GM18867 (cell line): Measurements from ENCODE around the gene BABAM2.
"Not testable (repeated sequence)": the region's sequence is repeated elsewhere in the genome, so short reads cannot be mapped to it uniquely, and the experiment has no call there.

Experiments
- ATAC-seq: cut with Tn5 transposase; IDR thresholded peaks from one replicate; pipeline ENCODE4 v1.9.1; 2021; ENCODE audit warnings: mild to moderate bottlenecking, moderate library complexity; ENCODE audit not compliant: unreplicated experiment

The BABAM2 gene

DNA sequence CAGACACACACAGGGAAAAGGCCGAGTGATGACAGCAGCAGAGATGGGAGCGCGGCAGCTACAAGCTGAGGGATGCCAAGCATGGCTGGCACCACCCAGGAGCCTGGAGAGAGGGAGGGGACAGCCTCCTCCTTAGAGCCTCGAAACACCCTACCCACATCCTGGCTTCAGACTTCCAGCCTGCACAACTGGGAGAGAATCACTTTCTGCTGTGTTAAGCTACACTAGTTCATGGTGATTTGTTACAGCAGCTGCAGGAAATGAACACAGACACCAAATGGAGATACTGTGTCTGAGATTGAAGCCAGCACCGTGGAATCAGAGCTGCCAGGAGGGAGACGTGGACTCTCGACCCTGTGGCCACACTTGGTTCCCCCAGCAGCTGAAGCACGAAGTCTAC, 474.6 kb downstream of the BABAM2 start:
- ATAC-seq, result no peak

DNA sequence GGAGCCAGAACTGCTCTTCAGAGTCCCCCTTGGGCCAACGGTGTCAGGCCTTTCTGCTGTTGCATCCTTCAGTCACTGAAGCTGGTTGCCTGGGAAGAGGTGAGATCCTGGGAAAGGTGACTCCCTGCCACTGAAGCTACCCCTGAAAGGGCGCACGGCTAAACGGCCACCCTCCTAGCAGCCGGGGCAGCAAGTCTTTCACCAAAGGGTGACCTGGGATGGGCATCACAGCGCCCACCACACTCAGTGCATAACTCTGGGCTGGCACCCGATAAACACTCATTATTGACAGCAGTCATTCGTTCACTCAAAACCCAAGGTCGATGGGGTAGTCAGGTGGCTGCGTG, 475.6 kb downstream of the BABAM2 start:
- no peak for ATAC-seq

GRCh38 chr2:28366496-28367282, 476.2 kb downstream of the BABAM2 start:
- ATAC-seq, result no peak

GRCh38 chr2:28367667-28368356, 477.3 kb downstream of the BABAM2 start:
- no peak for ATAC-seq

DNA sequence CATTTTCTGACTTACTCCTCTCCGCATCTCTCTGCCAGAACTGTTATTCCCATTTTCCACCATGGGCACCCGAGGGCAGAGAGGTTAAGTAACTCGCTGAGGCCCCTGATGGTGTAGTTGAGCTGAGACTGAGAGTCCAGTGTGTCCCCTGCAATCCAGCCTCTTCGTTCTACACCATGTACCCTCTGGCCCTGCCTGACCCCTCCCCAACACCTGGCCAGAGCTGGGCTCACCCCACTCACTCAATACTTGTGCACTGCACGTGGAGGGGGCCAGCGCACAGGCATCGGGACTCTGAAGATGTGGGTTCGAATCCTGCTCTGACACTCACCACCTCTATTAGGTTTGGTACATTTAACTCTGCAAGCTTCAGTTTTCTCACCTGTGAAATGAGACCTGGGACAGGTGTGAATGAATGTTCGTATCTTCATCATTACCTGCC, 477.8 kb downstream of the BABAM2 start:
- no peak for ATAC-seq

- ATAC-seq, result no peak
Measured at GRCh38 chr2:28369358-28369757, 478.8 kb downstream of the BABAM2 start.

- no peak for ATAC-seq
Measured at GRCh38 chr2:28370354-28370753, 479.8 kb downstream of the BABAM2 start.

GRCh38 chr2:28371728-28372127, 481.2 kb downstream of the BABAM2 start:
- ATAC-seq, result not testable (repeated sequence)

DNA sequence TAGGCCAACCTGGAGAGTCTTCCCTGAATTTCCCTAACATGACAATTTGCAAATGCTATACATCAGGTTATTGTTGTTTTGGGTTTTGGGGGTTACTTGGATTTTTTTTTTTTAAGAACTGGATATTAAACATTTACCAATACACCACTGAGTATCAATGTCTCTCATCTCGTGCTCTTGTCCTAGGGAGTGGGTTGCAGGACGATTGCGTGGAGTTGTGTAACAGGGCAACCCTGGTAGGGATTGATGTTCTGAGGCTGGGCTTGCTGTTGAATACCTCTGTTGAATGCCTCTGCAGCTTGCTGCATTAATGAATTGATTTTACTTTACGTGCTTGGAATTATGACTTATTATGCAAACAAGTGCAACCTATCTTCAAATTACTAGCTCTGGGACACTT, 483.3 kb downstream of the BABAM2 start:
- ATAC-seq, result no peak

DNA sequence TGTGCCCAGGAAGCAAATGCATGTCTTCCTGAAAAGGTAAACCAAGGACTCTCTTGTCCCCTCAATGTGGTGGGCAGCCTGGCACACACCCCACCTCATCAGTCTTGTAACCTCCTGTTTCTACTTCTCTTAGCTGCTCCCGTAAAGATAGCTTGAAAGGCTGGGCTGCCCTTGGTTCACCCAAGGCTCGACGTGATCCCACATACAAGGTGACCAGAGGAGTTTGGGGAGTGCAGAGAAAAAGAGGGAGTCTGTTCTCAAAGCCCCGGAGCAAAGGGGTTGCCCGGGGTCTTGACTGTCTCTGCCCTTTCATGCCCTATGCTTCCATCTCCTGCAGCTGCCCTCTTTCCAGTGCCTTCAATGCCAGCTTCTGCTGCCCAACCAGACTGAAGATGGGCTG, 483.8 kb downstream of the BABAM2 start:
- no peak for ATAC-seq

GRCh38 chr2:28375236-28375635, 484.7 kb downstream of the BABAM2 start:
- no peak for ATAC-seq

DNA sequence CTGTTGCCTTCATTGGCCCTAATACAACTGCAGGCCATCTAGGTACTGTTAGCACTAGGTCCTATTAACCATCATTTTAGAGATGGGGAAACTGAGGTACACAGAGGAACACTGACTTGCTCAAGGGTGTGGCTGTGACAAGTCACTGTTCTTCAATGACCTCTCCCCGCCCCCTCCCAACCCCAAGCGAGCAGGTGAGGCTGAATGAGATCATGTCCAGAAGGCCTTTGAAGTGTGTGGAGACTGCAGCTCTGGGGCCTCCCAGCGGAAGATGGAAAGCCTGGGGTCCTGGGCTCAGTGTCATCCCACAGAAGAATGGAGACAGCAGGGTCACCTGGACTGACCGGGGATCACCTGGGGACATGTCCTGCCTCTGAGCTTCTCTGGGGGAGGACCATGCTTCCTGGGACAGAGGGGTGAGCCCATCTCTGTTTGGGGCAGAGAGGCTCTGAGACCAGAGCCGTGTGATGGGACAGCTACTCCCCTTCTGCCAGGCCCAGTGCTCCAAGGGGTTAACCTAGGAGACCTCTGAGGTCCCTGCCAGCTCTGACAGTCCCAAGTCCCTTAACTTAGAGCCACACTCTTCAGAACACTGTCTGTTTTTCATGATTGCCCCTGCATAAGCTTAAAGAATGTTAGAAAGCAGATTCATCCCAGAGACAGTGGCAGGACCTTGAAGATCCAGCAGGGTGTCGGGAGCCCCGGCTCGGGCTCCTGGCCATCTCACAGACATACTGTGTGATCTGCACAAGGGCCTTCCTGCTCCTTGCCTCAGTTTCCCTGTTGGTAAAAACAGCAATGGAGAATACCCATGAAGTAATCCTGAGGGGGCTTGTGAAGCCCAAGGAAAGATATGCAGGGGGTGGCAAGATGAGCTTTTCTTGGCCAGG, 485.5 kb downstream of the BABAM2 start:
- no peak for ATAC-seq

- ATAC-seq, result no peak
Measured at GRCh38 chr2:28377195-28377816, 486.8 kb downstream of the BABAM2 start.

DNA sequence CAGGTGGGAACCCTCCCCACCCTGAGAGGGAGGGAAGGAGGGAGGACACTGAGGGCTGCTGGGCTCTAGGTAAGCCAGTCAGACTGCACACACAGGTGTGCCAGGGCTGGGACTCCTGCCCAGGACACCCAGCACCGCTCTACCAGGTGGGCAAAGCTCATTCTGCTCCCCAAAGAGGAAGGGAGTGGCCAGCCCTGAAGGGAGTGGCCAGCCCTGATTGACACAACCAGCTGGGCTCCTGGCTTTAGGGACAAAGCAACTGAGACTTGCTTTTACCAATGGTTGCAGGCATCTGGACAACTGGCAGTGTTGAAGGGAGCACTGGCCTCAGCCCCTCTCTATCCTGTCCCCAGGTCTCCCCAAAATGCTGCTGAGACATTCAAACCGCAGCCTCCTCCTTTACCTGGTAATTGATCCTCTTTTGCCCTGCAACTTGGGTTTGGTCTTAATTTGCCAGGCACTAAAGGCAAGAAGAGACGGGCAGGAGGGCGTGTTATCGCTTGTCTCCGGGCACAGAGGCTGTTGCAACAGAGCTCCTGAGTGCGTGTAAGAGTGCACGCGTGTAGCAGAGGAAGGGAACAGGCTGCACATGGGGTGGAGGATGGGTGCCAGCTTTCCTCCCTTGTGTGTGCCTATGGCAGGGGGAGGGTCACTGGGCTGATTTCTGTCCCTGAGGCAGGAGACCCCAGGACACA, 487.6 kb downstream of the BABAM2 start:
- no peak for ATAC-seq

DNA sequence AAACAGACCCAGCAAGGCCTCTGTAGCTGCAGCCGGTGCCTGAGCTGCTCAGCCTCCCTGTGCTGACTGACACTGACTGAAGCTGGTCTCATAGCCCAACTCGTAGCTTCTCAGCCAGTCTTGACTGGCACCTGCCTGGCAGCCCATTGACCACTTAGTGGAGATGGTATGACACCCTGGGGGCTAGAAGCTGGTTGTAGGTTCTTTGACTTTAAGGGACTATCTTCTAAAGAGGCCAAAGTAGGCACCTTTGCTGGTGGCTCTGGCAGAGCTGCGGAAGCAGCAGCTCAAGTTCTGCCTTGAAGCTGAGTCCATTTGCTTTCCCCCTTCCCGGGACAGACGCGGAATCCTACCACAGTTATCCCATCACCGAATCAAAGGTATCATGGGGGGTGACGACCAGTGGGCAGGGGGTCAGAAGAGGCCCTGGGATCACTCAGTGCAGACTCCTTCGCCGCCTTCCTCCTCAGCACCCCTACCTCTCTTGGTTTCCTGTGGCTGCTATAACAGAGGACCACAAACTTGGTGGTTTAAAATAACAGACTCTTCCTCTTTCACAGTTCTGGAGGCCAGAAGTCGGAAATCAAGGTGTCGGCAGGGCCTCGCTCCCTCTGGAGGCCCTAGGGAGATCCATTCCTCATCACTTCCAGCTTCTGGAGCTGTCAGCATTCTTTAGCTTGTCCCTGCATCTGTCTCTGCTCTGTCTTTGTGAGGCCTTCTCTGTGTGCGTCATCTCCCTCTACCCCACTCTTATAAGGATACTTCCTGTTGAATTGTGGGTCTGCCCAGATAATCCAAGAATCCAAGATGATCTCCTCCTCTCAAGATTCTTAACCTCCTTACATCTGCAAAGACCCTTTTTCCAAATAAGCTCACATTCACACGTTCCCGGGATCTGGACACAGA, 488.4 kb downstream of the BABAM2 start:
- no peak for ATAC-seq

DNA sequence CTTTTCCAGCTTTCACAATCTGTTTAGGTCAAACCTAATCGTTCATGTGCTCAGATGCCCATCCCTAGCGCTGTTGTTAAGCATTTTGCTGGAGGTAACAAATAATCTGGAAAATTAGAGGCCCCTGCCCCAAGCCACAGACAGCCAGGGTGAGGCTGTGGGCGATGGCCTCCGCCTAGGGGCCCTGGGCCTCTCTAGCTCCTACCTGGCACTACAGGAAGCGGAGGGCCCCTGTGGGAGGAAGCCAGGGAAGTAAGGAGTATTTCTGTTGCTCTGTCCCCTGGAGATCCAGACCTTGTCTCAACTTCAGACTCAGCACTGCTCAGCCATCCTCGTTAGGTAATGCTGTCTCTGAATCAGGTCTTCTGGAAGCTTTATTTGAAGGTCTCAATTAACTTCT, 489.7 kb downstream of the BABAM2 start:
- ATAC-seq, result no peak

DNA sequence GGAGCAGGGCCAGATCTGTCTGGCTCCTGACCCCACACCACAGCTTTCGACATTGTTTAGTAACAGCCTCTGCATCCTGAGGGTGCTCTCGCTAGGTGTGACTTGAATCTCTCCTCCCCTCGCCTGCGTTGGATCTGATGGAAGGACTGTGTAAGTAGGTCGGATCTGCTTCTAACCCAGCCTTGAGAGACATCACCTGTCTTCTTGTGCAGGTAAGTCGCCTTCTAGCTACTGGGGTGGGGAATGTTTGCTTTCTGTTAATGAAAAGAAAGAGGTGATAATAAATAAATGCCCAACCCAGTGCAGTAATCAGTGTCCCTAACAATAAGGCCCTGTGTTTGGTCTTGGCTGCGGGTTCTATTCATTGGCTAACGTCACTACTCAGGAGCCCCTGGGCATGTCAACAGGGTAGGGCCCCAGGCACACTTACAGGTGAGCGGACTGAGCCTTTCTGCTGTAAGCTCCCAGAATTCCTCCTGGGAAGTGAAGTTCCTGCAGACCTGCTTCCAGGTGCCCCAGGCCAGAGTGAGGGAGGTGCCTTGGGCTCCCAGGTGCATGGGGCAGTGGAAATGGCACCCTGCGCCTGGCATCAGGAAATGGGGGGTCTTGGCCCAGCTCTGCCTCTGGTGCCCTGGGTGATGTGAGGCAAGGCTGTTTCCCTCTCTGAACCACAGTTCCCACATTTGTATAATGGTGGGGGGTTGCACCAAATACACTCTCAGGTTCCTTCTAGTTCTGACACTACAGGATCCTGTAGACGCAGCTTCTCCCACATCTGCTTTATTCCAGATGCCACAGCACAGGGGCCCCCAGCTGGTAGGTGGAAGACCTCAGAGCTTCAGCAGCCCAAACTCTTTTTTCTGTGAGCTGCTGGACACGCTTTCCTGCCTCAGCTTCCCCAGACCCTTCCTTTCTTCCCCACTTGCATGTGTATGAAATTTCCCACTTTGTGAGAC, 491.0 kb downstream of the BABAM2 start:
- no peak for ATAC-seq

GRCh38 chr2:28382755-28383154, 492.2 kb downstream of the BABAM2 start:
- no peak for ATAC-seq
